Astrocyte (in vitro differentiated cells and primary cell): ENCODE results near the gene FAM3D.

ENCODE experiments used
- CTCF ChIP-seq: IDR thresholded peaks from 2 replicates; pipeline ENCODE4 v1.5.1; 2011; ENCODE audit warnings: low read depth, mild to moderate bottlenecking, inconsistent platforms, low read length, moderate library complexity; ENCODE audit not compliant: insufficient read depth
- EZH2 ChIP-seq: IDR thresholded peaks from 2 replicates; pipeline ENCODE4 v1.6.1; 2012; ENCODE audit warnings: mild to moderate bottlenecking, low read length, inconsistent platforms; ENCODE audit not compliant: insufficient read depth

- no peak for TF ChIP-seq CTCF
- no peak for TF ChIP-seq EZH2
Measured at GRCh38 chr3:58607816-58608215, 58.8 kb downstream of the FAM3D start.
